SK-N-SH treated with all-trans-retinoic acid at 6 μM for 48 hours (cell line): Measurements from ENCODE around the gene SPECC1L.

ENCODE experiments used
- ATAC-seq: fragments of 200-7000 bp; cut with Tn5 transposase; 3 replicates; pipeline ENCODE4 v1.9.1; 2020; ENCODE audit warnings: mild to moderate bottlenecking, moderate library complexity
- ARNTL ChIP-seq: fragments of 450-650 bp; formaldehyde crosslinking; IDR thresholded peaks from 2 replicates; pipeline ENCODE4 v1.5.0; 2020; ENCODE audit warnings: low read depth, mild to moderate bottlenecking, moderate library complexity, borderline replicate concordance
- BACH2 ChIP-seq: fragments of 250-450 bp; sonication (Bioruptor Pico); IDR thresholded peaks from 2 replicates; pipeline ENCODE4 v1.9.0; 2021; ENCODE audit warnings: mild to moderate bottlenecking, borderline replicate concordance
- CREB5 ChIP-seq: fragments of 250-450 bp; sonication (Bioruptor Pico); IDR thresholded peaks from 2 replicates; pipeline ENCODE4 v1.5.1; 2020; ENCODE audit warnings: low read depth, mild to moderate bottlenecking, moderate library complexity
- CSDC2 ChIP-seq: fragments of 250-450 bp; sonication (Bioruptor Pico); IDR thresholded peaks from 2 replicates; pipeline ENCODE4 v1.5.0; 2020; ENCODE audit warnings: mild to moderate bottlenecking, moderate library complexity
- CSRNP3 ChIP-seq: fragments of 250-450 bp; sonication (Bioruptor Pico); IDR thresholded peaks from 2 replicates; pipeline ENCODE4 v1.5.1; 2021; ENCODE audit warnings: mild to moderate bottlenecking, moderate library complexity
- ESRRG ChIP-seq: fragments of 250-450 bp; sonication (Bioruptor Pico); IDR thresholded peaks from 2 replicates; pipeline ENCODE4 v1.6.1; 2021; ENCODE audit warnings: mild to moderate bottlenecking
- GLIS3 ChIP-seq: fragments of 250-450 bp; sonication (Bioruptor Pico); IDR thresholded peaks from 2 replicates; pipeline ENCODE4 v1.5.0; 2020; ENCODE audit warnings: mild to moderate bottlenecking, moderate library complexity
- ISL1 ChIP-seq: fragments of 250-450 bp; sonication (Bioruptor Pico); IDR thresholded peaks from 2 replicates; pipeline ENCODE4 v2.1.2; 2022; ENCODE audit warnings: mild to moderate bottlenecking, moderate library complexity
- OSR1 ChIP-seq: fragments of 250-450 bp; sonication (Bioruptor Pico); IDR thresholded peaks from 2 replicates; pipeline ENCODE4 v1.8.0; 2022; ENCODE audit warnings: moderate library complexity, mild to moderate bottlenecking, inconsistent platforms
- PATZ1 ChIP-seq: fragments of 250-450 bp; sonication (Bioruptor Pico); IDR thresholded peaks from 2 replicates; pipeline ENCODE4 v1.8.0; 2020; ENCODE audit warnings: mild to moderate bottlenecking, moderate library complexity, borderline replicate concordance
- POU6F1 ChIP-seq: fragments of 250-450 bp; sonication (Bioruptor Pico); IDR thresholded peaks from 2 replicates; pipeline ENCODE4 v1.8.0; 2021; ENCODE audit warnings: low read depth, mild to moderate bottlenecking, moderate library complexity, borderline replicate concordance
- PPARA ChIP-seq: fragments of 250-450 bp; sonication (Bioruptor Pico); IDR thresholded peaks from 2 replicates; pipeline ENCODE4 v1.5.0; 2020; ENCODE audit warnings: mild to moderate bottlenecking, borderline replicate concordance
- RARB ChIP-seq: fragments of 250-450 bp; sonication (Bioruptor Pico); IDR thresholded peaks from 2 replicates; pipeline ENCODE4 v1.8.0; 2021; ENCODE audit warnings: mild to moderate bottlenecking, moderate library complexity
- SNAI2 ChIP-seq: fragments of 250-450 bp; sonication (Bioruptor Pico); IDR thresholded peaks from 2 replicates; pipeline ENCODE4 v1.5.0; 2020; ENCODE audit warnings: mild to moderate bottlenecking, moderate library complexity
- TCF4 ChIP-seq: fragments of 250-450 bp; sonication (Bioruptor Pico); IDR thresholded peaks from 2 replicates; pipeline ENCODE4 v1.8.0; 2021; ENCODE audit warnings: mild to moderate bottlenecking, moderate library complexity, borderline replicate concordance
- TOX ChIP-seq: fragments of 250-450 bp; sonication (Bioruptor Pico); IDR thresholded peaks from 2 replicates; pipeline ENCODE4 v1.8.0; 2021; ENCODE audit warnings: mild to moderate bottlenecking, moderate library complexity, borderline replicate concordance
- TSHZ2 ChIP-seq: fragments of 250-450 bp; sonication (Bioruptor Pico); IDR thresholded peaks from 2 replicates; pipeline ENCODE4 v1.5.0; 2020; ENCODE audit warnings: mild to moderate bottlenecking, moderate library complexity
- ZC3H10 ChIP-seq: fragments of 250-450 bp; sonication (Bioruptor Pico); IDR thresholded peaks from 2 replicates; pipeline ENCODE4 v1.5.1; 2021; ENCODE audit warnings: mild to moderate bottlenecking, moderate library complexity
- ZFP3 ChIP-seq: fragments of 250-450 bp; sonication (Bioruptor Pico); IDR thresholded peaks from 2 replicates; pipeline ENCODE4 v1.5.0; 2020; ENCODE audit warnings: mild to moderate bottlenecking, moderate library complexity
- ZNF70 ChIP-seq: fragments of 450-650 bp; formaldehyde crosslinking; IDR thresholded peaks from 2 replicates; pipeline ENCODE4 v1.5.0; 2020; ENCODE audit warnings: mild to moderate bottlenecking, moderate library complexity
- ZNF8 ChIP-seq: fragments of 450-650 bp; formaldehyde crosslinking; IDR thresholded peaks from 2 replicates; pipeline ENCODE4 v1.5.0; 2020; ENCODE audit warnings: mild to moderate bottlenecking, moderate library complexity

Gene SPECC1L

GRCh38 chr22:24455039-24455438 lies 184.4 kb downstream of the SPECC1L start (continued):
- TF ChIP-seq POU6F1 (CRISPR knock-in tag) (no peak), ARNTL (CRISPR knock-in tag) (no peak), GLIS3 (CRISPR knock-in tag) (no peak), BACH2 (no peak), SNAI2 (CRISPR knock-in tag) (no peak), PPARA (CRISPR knock-in tag) (no peak), ISL1 (CRISPR knock-in tag) (no peak), OSR1 (CRISPR knock-in tag) (no peak)

GRCh38 chr22:24455751-24456426 lies 185.3 kb downstream of the SPECC1L start:
- TF ChIP-seq SNAI2 (CRISPR knock-in tag) (no peak), CSRNP3 (no peak), TSHZ2 (CRISPR knock-in tag) (no peak), BACH2 (no peak), ZNF70 (no peak), ZC3H10 (CRISPR knock-in tag) (no peak), TOX (CRISPR knock-in tag) (no peak)
- no peak for ATAC-seq

GRCh38 chr22:24457894-24458420 lies 187.3 kb downstream of the SPECC1L start:
- TF ChIP-seq ARNTL (CRISPR knock-in tag) (no peak), ZNF8 (CRISPR knock-in tag) (no peak), GLIS3 (CRISPR knock-in tag) (no peak), TOX (CRISPR knock-in tag) (no peak), ZFP3 (no peak), TCF4 (CRISPR knock-in tag) (no peak), PATZ1 (CRISPR knock-in tag) (no peak), CSDC2 (CRISPR knock-in tag) (no peak), CREB5 (CRISPR knock-in tag) (no peak), RARB (CRISPR knock-in tag) (no peak), ESRRG (CRISPR knock-in tag) (no peak), BACH2 (no peak), ZC3H10 (CRISPR knock-in tag) (no peak), POU6F1 (CRISPR knock-in tag) (no peak)
- ATAC-seq, result no peak
